Mammary epithelial cell (primary cell): Measurements from ENCODE around the gene ENTPD1.

Experiments
- CTCF ChIP-seq, 2 donors: IDR thresholded peaks in 1 of 2; conservative IDR thresholded peaks in 1 of 2; 2 replicates each; pipeline ENCODE4 v1.5.1; 2011 to 2012; ENCODE audit warnings: inconsistent platforms in 2 of 2, low read length in 2 of 2, mild to moderate bottlenecking in 2 of 2, control low read depth in 1 of 2, low read depth in 1 of 2; ENCODE audit not compliant: insufficient read depth in 1 of 2; ENCODE audit errors: extremely low read depth in 1 of 2
- EZH2 ChIP-seq: IDR thresholded peaks from 2 replicates; pipeline ENCODE4 v1.6.1; 2012; ENCODE audit warnings: low read length, inconsistent platforms, borderline replicate concordance

GRCh38 chr10:95814011-95814727 is 58.2 kb downstream of the ENTPD1 start:
- no peak for TF ChIP-seq CTCF (conservative IDR thresholded peaks at IDR 0.05 in 1 of 2, IDR thresholded peaks at IDR 0.05 in 1 of 2; ENCODE audit: extremely low read depth in 1 of 2, insufficient read depth in 1 of 2, low read depth in 1 of 2, low read length in 2 of 2)
- no peak for TF ChIP-seq EZH2
